ENCODE measurements around the gene ANK3.

- TF ChIP-seq CTCF (optimal IDR thresholded peaks at IDR 0.05 in 1 of 3, IDR thresholded peaks at IDR 0.05 in 1 of 3, conservative IDR thresholded peaks at IDR 0.05 in 1 of 3; ENCODE audit: extremely low read depth in 1 of 3, insufficient read depth in 2 of 3, low read length in 3 of 3) (no peak), EZH2 (IDR thresholded peaks at IDR 0.05; ENCODE audit: low read length) (no peak)
Observed at GRCh38 chr10:60315311-60315710, 74.4 kb downstream of the ANK3 start.

All from keratinocyte (primary cell).